Activated naive CD8-positive, alpha-beta T cell treated with anti-CD3 and anti-CD28 coated beads, Interleukin-2, amount 10 ng/mL, durations not matched to agents 7 days and 5 days (primary cell): Measurements from ENCODE around the gene BCKDHA. TPM values are rescaled to one million over a fixed set of nuclear protein-coding genes. Genes with fewer than 3 reads are reported as not detected.

ENCODE experiments used
- ATAC-seq: fragments of 150-1000 bp; cut with Tn5 transposase; one replicate; pipeline ENCODE4 v1.10.0; 2021; ENCODE audit warnings: low read depth, moderate library complexity
- POLR2A ChIA-PET: fragments of 350-600 bp; sonication (Branson Sonifier 250); formaldehyde crosslinking; loops from one replicate; lab custom pipeline; 2021; ENCODE audit warnings: antibody characterized with exemption; lab: Charles Lee
- DNase-seq: peaks from one replicate; pipeline ENCODE4 v3.0.0; 2021
- H3K27ac Mint-ChIP-seq: one replicate; pipeline ENCODE4 v1.8.0; 2022; ENCODE audit warnings: mild to moderate bottlenecking, mixed read lengths
- H3K27me3 Mint-ChIP-seq: one replicate; pipeline ENCODE4 v1.8.0; 2022; ENCODE audit warnings: mild to moderate bottlenecking, moderate library complexity, mixed read lengths
- H3K36me3 Mint-ChIP-seq: one replicate; pipeline ENCODE4 v1.8.0; 2021; ENCODE audit warnings: mild to moderate bottlenecking, mixed read lengths
- H3K4me1 Mint-ChIP-seq: one replicate; pipeline ENCODE4 v1.8.0; 2021; ENCODE audit warnings: mixed read lengths
- H3K4me3 Mint-ChIP-seq: one replicate; pipeline ENCODE4 v1.8.0; 2022; ENCODE audit warnings: mild to moderate bottlenecking, moderate library complexity, mixed read lengths
- H3K9me3 Mint-ChIP-seq: one replicate; pipeline ENCODE4 v1.8.0; 2021; ENCODE audit warnings: mixed read lengths
- total RNA-seq, 2 experiments: library from RNA; stranded (reverse); gene quantifications; one replicate each; pipeline ENCODE4 v1.2.3, GENCODE V29; 2021

BCKDHA gene
- 10 to 100 TPM; 23.8 to 26.9 TPM for total RNA-seq

DNA sequence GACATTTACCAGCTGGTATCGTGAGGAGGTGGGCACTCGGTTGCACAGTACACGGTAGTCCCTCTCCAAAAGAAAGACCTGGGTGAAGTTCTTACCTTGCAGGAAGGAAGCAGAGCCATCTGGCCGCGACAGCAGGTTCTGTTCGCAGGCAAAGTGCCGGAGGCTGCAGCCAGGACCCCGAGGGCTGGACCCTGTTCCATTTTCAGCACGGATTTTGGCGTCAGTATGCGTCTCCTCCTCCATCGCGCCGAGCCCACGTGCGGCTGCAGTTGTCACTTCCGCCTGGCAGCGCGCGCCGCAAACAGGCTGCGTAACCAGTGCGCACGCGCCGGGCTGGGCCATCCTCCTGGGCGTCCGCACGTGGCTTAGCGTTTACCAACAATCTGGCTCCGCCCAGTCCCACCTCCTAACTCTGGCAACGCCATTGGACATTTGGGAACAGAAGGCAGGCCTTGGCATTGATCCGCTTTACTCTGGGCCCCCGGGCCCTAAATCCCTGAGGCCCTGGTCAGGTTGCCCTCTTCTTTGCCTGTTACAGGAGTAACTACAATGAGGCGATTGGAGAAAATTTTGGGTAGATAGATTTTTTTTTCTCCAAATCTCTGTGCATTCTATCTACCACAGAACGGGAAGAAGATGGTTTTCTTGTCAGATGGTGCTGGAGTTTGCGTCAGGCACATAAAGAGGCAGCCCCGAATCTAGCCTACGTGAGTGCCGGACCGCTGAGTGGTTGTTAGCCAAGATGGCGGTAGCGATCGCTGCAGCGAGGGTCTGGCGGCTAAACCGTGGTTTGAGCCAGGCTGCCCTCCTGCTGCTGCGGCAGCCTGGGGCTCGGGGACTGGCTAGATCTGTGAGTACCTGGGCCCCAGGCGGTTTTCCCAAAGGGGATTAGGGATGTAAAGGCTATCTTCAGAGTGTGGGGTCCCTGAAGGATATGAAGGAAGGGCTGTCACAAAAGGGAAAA, at the start of gene BCKDHA, which contains the start of gene EXOSC5:
Gene BCKDHA (plus strand): TSS at position 733 of the 964 bp plus-strand sequence. CDS start 10 bp downstream, at position 743.
Gene EXOSC5 (minus strand): TSS at position 274 of the 964 bp plus-strand sequence. CDS start 31 bp downstream, at position 243.
- ATAC-seq: peak; percentile 99
- POLR2A ChIA-PET: interaction anchor here (0.7 kb wide), 1 partner anchor 34 kb away, joined by 4 read pairs; the partner anchor contains the start of gene B9D2

DNA sequence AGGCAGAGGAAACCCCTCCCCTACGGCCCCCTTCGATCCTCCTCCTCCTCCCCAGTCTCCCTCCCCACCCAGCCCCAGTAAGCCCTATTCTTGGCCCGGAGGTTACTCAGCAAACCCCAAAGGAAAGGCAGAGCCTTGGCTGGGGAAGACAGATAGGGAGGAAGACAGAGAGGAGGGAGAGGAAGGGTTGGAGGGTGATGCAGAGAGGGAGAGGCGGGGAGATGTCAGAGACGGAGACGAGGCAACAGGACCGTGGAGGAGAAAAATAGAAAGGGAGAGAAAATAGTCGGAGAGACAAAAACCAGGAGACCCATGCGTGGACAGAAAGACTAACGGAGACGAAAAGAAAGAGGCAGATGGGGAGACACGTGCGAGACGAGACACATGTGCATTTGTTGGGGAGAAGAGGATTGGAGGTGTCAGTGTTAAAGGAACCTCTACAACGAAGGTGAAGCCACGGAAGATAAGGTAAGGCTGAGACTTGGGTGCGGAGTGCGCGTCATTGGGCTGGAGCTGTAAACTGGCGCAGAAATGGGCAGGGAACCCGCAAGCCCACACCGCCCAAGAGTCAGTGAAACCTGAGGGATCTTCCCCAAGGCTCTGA, 46.8 kb upstream of the BCKDHA start:
- POLR2A ChIA-PET: interaction anchor here (0.6 to 6.9 kb wide), 17 partner anchors 9 to 573 kb away, joined by 3 to 64 read pairs (median 6); partner anchors contain the start of genes B9D2, CCDC97, DMAC2 and RAB4B
- Mint-ChIP-seq H3K36me3 (peaks cover 39% of the 10 kb centered on the region), H3K27me3 (no peaks in the 10 kb centered on the region), H3K4me1 (peaks cover 40% of the 10 kb centered on the region), H3K9me3 (peaks cover 4% of the 10 kb centered on the region), H3K4me3 (peak overlapping the region; percentile 97), H3K27ac (peak overlapping the region; percentile 90)
- ATAC-seq: peak; percentile 8
- no peak for DNase-seq

More for the DNA sequence above, at the start of gene BCKDHA, which contains the start of gene EXOSC5:
- peaks cover 26% of the 10 kb centered on the region for H3K4me1 Mint-ChIP-seq
- H3K9me3 Mint-ChIP-seq: no peaks in the 10 kb centered on the region
- H3K4me3 Mint-ChIP-seq: peak within 1 kb of the TSS; percentile 97
- H3K27ac Mint-ChIP-seq: peak within 1 kb of the TSS; percentile 98
- peaks cover 6% of the 10 kb centered on the region for H3K36me3 Mint-ChIP-seq
- H3K27me3 Mint-ChIP-seq: no peaks in the 10 kb centered on the region
- peak; percentile 98 for DNase-seq

DNA sequence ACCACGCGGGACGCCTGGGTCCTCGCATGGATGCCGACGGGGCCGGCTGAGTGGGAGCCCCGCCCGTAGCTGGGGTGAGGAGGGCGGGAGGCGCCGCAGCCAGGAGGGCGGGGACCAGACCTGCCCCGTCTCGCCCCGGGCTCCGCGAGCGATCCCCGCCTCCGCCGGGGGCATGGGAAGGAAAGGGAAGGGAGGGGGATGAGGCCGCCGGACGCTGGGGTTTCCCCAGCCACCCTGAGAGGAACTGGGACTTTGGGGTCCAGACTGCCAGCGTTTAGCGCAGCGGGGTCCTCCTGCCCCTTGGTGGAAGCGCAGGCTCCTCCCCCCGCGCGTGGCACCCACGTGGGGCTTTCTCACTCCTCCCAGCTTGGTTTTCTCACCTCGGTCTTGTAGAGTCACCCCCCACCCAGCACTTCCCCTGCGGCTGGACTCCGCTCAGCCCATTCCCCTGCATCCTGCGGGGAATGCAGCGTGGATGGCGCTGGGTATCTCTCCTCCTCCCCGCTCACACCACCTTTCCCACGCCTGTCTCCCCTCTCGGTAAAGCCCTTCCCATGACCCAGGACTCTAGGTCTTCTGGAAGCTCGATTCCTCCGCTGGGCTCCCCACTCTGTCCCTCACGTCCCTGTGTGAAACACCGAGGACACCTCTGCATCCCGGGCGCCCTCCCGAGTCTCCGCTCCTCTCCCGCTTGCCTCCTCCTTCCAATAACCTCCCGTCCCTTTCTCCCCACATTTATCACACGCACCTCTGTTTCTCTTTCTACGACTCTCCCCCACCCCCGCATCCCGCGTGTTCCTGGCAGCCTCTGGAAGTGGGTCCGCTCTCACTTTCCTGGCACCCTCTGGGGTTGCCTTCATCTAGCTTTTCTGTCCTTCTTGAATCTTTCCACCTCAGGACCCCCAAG, 46.0 kb upstream of the BCKDHA start:
- peak overlapping the region; percentile 97 for H3K27ac Mint-ChIP-seq
- peak; percentile 55 for ATAC-seq

DNA sequence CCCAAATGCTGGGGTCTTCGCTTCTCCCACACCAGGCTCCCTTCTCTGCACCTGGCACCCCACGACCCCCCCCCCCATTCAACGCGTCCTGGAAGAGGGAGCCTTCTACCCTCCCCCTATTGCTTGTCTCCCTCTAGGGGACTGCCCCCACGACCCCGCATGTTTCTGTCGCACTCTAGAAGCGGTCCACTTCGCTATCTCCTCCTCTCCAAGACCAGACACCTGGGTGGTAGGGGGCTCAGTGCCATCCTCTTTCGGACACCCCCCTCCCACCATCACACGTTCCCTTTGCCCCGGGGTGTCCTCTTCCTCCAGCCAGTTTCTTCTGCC, 45.4 kb upstream of the BCKDHA start:
- Mint-ChIP-seq H3K27ac (peak overlapping the region; percentile 97), H3K4me3 (peak overlapping the region; percentile 97), H3K27me3 (no peaks in the 10 kb centered on the region), H3K36me3 (peaks cover 31% of the 10 kb centered on the region), H3K9me3 (peaks cover 4% of the 10 kb centered on the region), H3K4me1 (peaks cover 50% of the 10 kb centered on the region)
- DNase-seq (no peak), ATAC-seq (no peak)
- POLR2A ChIA-PET: interaction anchor here (0.8 to 6.9 kb wide), 16 partner anchors 9 to 148 kb away, joined by 3 to 64 read pairs (median 4); partner anchors contain the start of genes B3GNT8, B9D2, CCDC97 and DMAC2

More for the DNA sequence above, 46.0 kb upstream of the BCKDHA start:
- Mint-ChIP-seq H3K9me3 (peaks cover 4% of the 10 kb centered on the region), H3K4me3 (peak overlapping the region; percentile 97), H3K36me3 (peaks cover 34% of the 10 kb centered on the region), H3K27me3 (no peaks in the 10 kb centered on the region), H3K4me1 (peaks cover 44% of the 10 kb centered on the region)
- peak; percentile 89 for DNase-seq
- POLR2A ChIA-PET: interaction anchor here (0.6 to 6.9 kb wide), 23 partner anchors 9 to 573 kb away, joined by 3 to 64 read pairs (median 4); partner anchors contain the start of genes B3GNT8, B9D2, CCDC97 and DMAC2

DNA sequence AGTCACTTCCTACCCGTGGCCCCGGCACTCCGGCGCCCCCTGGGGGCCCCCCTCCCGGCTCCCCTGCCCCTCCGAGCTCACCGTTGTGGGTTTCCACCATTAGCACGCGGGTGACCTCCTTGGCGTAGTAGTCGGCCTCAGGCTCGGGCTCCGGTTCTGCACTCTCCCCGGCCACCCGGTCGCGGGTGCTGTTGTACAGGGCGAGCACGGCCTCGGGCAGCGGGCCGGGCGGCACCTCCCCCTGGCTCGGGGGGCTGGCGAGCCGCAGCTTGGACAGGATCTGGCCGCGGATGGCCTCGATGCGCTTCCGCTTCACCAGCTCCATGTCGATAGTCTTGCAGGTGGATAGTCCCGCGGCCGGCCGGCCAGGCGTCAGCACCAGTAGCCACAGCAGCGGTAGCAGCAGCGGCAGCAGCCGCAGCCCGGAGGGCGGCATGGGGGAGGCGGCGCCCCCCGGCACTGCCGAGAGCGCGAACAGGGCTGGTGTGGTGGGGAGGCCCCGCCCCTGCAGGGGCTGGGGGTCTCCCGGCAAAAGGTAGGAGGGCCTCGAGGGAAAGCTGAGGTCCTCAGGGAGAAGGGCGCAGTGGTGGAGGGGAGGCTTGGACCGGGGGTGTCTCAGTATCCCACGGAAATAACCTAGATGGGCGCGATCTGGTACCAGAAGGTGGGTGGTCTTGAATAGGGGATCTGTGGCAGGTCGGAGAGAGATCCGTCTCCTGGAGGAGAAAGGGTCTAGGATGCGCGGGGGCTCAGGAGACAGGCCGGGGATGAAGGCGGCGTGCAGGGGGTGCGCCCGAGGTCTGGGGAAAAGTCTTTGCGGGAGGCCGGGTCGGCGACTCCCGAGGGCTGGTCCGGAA, 44.8 kb upstream of the BCKDHA start:
- Mint-ChIP-seq H3K27ac (peak overlapping the region; percentile 97), H3K36me3 (peaks cover 26% of the 10 kb centered on the region), H3K9me3 (peaks cover 4% of the 10 kb centered on the region), H3K4me3 (peak overlapping the region; percentile 97), H3K27me3 (no peaks in the 10 kb centered on the region), H3K4me1 (peaks cover 56% of the 10 kb centered on the region)
- POLR2A ChIA-PET: interaction anchor here (0.7 to 6.9 kb wide), 19 partner anchors 8 to 149 kb away, joined by 3 to 64 read pairs (median 4); partner anchors contain the start of genes B3GNT8, B9D2, CCDC97 and DMAC2
- ATAC-seq (peak; percentile 19), DNase-seq (peak; percentile 87)

DNA sequence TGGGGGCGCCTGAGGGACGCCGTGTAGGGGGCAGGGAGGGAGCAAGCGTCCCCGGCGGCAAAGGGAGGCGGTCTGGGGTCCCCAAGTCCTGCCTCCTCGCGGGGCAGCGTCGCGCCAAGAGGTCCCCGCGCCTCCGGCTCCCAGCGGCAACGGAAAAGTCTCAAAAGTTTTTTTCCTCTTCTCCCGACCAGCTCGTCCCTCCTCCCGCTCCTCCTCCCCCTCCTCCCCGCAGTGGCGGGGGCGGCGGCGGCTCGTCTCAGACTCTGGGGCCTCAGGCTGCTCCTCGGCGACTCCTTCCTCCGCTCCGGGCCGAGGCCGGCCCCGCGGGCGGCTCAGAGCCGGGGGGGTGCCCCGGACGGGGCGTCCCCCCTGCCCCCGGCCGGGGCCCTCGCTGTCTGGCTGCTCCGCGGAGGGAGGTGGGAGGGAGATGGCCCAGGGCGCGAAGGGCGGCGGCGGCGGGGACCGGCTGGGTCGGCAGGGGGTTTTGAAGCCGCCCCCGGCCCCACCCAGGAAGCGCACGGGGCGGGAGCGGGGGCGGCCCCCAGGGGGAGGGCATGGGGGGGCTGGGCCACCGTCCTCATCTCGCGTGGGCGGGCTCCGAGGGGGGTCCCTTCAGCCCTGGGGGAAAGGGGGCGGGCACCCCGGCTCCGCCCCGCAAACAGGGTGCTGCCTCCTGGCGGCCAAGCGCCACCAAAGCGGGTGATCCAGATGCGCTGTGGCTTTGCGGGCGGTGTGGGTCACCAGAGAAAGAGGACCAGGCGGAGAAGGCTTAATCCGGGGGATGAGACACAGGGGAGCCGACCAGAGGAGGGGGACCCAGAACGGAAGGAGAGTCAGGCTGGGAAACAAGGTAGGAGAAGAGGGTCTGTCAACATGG, 43.9 kb upstream of the BCKDHA start, which contains the start of gene TGFB1:
Gene TGFB1 (minus strand): TSS at position 457 of the 877 bp plus-strand sequence. CDS start 878 bp downstream, outside the sequence.
- peaks cover 2% of the 10 kb centered on the region for H3K9me3 Mint-ChIP-seq
- peaks cover 20% of the 10 kb centered on the region for H3K36me3 Mint-ChIP-seq
- H3K27me3 Mint-ChIP-seq: no peaks in the 10 kb centered on the region
- peak within 1 kb of the TSS; percentile 97 for H3K4me3 Mint-ChIP-seq
- ATAC-seq (peak; percentile 46), DNase-seq (peak; percentile 96)
- H3K27ac Mint-ChIP-seq: peak within 1 kb of the TSS; percentile 97
- POLR2A ChIA-PET: interaction anchor here (0.7 to 6.9 kb wide), 10 partner anchors 11 to 91 kb away, joined by 3 to 64 read pairs (median 7); partner anchors contain the start of genes B9D2 and DMAC2
- peaks cover 59% of the 10 kb centered on the region for H3K4me1 Mint-ChIP-seq

DNA sequence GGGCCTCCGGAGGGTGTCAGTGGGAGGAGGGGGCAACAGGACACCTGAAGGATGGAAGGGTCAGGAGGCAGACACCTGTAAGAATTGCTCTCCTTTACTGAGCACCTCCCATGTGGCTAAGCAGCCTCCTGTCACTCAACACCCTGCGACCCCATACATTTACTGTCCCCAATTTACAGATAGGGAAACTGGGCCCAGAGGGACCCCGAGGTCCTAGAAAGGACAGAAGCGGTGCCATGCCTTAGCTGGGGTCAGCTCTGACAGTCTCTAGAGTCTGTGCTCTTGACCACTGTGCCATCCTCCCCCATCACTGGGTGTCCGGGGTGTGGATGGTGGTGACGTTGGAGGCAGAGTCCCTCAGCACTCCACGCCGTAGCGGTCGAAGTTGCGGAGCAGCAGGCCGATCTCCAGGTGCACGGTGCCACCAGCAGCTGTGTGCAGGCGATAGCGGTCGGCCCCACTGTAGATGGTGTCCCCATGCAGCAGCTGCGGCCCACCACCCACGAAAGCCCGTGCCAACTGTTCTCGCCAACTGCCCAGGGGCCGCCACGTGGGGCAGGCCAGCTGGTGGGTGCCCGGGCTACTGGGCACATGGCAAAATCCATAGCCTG, 43.2 kb upstream of the BCKDHA start:
- POLR2A ChIA-PET: interaction anchor here (1.1 to 6.9 kb wide), 4 partner anchors 10 to 221 kb away, joined by 4 to 64 read pairs (median 18); partner anchors contain the start of genes B9D2 and CEACAM21
- H3K4me3 Mint-ChIP-seq: peak overlapping the region; percentile 86
- DNase-seq: no peak

DNA sequence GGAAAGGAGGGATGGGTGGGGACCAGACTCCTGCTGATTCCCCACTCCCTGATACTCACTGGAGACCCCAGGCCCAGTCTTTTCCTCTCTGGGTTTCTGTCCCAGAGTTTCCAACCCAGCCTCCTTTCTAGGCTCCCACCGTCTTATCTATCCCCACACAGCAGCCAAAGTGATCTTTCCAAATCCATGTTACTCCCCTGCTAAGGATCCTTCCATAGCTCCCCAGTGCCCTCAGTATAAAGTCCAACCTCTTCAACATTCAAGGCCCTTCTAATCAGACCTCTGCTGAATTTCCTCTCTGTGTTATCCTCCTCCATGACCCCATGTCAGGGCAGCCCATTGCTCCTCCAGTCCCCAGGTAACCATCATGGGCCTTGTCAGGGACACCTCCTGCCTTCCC, 42.6 kb upstream of the BCKDHA start:
- POLR2A ChIA-PET: interaction anchor here (0.6 to 6.9 kb wide), 10 partner anchors 10 to 221 kb away, joined by 3 to 64 read pairs (median 4); partner anchors contain the start of genes B9D2, CCDC97 and CEACAM21
- DNase-seq: no peak
- H3K27me3 Mint-ChIP-seq: no peaks in the 10 kb centered on the region
- H3K36me3 Mint-ChIP-seq: peaks cover 13% of the 10 kb centered on the region
- peak overlapping the region; percentile 100 for H3K27ac Mint-ChIP-seq
- peaks cover 50% of the 10 kb centered on the region for H3K4me1 Mint-ChIP-seq
- H3K9me3 Mint-ChIP-seq: no peaks in the 10 kb centered on the region
- peak overlapping the region; percentile 90 for H3K4me3 Mint-ChIP-seq
- ATAC-seq: no peak

More for the DNA sequence above, 43.2 kb upstream of the BCKDHA start:
- Mint-ChIP-seq H3K27me3 (no peaks in the 10 kb centered on the region), H3K27ac (peak overlapping the region; percentile 95), H3K4me1 (peaks cover 52% of the 10 kb centered on the region), H3K36me3 (peaks cover 14% of the 10 kb centered on the region), H3K9me3 (no peaks in the 10 kb centered on the region)
- ATAC-seq: no peak

DNA sequence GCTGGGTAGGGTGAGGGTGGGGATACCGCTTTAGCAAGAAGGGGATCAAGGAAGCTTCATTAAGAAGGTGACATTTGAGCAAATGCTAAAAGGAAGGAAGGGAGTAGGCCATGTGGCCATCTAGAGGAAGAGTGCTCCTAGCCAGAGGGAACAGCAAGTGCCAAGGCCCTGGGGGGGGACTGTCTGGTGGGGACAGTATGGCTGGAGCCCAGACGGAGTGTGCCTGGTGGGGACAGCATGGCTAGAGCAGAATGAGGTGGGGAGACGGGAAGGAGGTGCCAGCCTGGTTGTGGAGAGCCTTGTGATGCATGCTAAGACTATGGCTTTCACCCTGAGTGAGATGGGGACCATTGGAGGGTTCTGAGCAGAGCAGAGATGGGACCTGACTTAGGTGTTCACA, 41.8 kb upstream of the BCKDHA start:
- DNase-seq (peak; percentile 49), ATAC-seq (no peak)
- peak overlapping the region; percentile 90 for H3K4me3 Mint-ChIP-seq
- no peaks in the 10 kb centered on the region for H3K27me3 Mint-ChIP-seq
- H3K36me3 Mint-ChIP-seq: peaks cover 12% of the 10 kb centered on the region
- POLR2A ChIA-PET: interaction anchor here (0.6 to 6.9 kb wide), 11 partner anchors 9 to 220 kb away, joined by 3 to 64 read pairs (median 4); partner anchors contain the start of genes B9D2, CCDC97 and CEACAM21
- H3K27ac Mint-ChIP-seq: peak overlapping the region; percentile 100
- H3K4me1 Mint-ChIP-seq: peaks cover 49% of the 10 kb centered on the region
- no peaks in the 10 kb centered on the region for H3K9me3 Mint-ChIP-seq
